PC-3 (cell line): ENCODE data around the gene SEPHS1.

Experiments
- CTCF ChIP-seq: fragments of 300-600 bp; sonication (generic); conservative IDR thresholded peaks from 2 replicates; pipeline ENCODE4 v1.5.1; 2017; ENCODE audit warnings: antibody characterized with exemption, low read depth, mild to moderate bottlenecking, low read length
- EZH2 ChIP-seq: fragments of 300-600 bp; sonication (generic); IDR thresholded peaks from one replicate; pipeline ENCODE4 v1.6.1; 2017; ENCODE audit warnings: antibody characterized with exemption, mild to moderate bottlenecking, low read length; ENCODE audit not compliant: unreplicated experiment
- EZH2phosphoT487 ChIP-seq: fragments of 300-600 bp; sonication (generic); IDR thresholded peaks from 2 replicates; pipeline ENCODE4 v1.6.1; 2018; ENCODE audit warnings: mild to moderate bottlenecking, antibody characterized with exemption, low read length, borderline replicate concordance

- TF ChIP-seq CTCF, result no peak
- TF ChIP-seq EZH2, result no peak
- no peak for TF ChIP-seq EZH2phosphoT487
Observed at GRCh38 chr10:13299437-13300287, 48.4 kb downstream of the SEPHS1 start, which contains the start of gene PHYH.
